ENCODE data around the gene DNM3.

DNM3 gene

DNA sequence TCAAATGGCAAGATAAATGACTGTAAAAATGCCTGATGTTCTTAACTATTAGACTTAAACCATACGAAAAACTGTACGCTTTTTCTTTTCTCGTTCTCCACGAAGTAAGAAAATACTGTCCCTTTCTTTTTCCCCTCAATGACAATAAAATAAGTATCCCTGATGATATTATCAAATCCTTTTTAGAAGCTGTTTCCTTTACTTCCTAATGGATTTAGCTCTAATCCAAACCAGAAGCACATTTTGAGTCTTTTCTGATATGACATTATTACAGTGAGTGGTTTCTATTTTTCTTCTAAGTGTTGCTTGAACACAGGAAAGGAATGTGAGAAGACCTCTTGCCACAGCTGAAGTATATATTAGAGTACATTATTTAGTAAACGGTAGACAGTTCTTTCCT, 32.4 kb downstream of the DNM3 start:
- no peak for DNase-seq

- DNase-seq: no peak
Observed at GRCh38 chr1:171877701-171878100, 36.4 kb downstream of the DNM3 start.

DNA sequence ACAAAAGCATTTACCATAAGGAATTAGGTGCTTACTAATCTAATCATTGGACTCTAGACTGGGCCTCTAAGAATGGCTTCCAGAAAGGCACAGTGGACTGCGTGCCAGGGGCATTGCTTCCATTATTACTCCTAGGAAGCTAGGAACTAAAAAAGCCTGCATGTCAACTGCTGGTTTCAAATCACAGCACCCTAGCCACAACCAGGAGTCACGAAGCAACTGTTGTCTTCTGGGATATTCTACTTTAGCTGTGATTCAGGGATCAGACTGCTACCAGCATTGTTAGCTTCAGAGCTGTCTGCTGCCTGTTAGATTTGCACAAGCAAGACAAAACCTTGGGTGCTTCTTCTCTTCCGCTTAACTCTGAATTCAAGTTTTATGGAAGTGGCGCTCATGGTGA, 38.3 kb downstream of the DNM3 start:
- DNase-seq: no peak

- DNase-seq: no peak
Observed at GRCh38 chr1:171881442-171881841, 40.1 kb downstream of the DNM3 start.

GRCh38 chr1:171883849-171884248, 42.6 kb downstream of the DNM3 start:
- DNase-seq: no peak

DNA sequence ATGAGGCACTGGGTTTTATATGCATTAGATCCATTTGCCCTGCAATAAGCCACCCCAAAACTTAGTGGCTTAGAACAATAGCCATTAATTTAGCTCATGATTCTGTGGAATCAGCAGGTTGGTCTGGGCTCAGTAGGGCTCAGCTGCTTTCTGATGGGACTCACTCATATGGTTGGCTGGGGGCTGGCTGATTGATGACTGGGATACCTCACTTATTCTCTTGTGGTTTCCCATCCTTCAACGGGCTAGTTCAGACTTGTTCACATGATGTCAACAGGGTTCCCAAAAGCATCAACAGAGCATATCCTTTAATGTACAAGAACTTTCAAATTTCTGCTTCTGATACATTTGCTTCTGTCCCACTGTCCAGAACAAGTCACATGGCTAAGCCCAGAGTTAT, 43.2 kb downstream of the DNM3 start:
- DNase-seq: no peak

- DNase-seq: no peak
Observed at GRCh38 chr1:171890131-171890530, 48.8 kb downstream of the DNM3 start.

GRCh38 chr1:171896936-171897703, 55.8 kb downstream of the DNM3 start:
- DNase-seq: no peak

DNA sequence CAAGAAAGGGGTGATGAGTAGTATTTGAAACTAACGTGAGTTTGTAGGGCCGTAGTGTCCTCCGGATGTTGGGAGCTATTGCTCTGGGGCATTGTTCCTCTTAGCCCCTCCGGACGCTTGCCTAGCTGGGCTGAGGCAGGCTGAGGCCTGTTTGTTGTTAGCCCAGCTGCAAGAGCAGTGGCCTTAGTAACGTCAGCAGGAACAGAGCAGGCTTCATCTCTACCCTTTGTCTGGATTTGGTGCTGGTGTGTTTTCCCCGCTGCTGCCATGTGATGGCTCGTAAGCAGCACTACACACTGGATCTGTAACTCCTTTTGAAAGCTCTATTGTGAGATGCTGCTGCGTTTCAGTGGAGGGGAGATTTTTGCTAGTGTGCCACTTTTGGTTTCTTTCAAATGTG, 57.6 kb downstream of the DNM3 start:
- no peak for DNase-seq

DNA sequence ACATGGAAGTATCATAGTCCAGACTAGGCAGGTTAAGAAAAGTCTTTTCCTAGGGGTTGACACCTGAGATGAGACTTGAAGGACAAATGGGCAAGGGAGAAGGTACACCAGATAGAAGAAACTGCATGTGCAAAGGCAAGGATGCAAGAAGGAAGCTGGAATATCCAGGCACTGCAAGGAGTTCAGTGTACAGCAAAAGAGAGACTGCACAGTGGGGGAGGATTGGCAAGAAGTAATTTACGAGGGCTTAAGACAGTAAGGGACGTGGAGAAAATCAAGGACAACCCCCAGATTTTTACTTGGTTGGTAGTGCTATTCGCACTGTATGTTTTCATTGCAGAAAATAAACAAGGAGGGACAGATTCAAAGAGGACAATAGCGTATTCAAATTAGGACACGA, 58.5 kb downstream of the DNM3 start:
- DNase-seq: no peak

GRCh38 chr1:171901245-171901644, 59.9 kb downstream of the DNM3 start:
- DNase-seq: no peak

GRCh38 chr1:171902527-171902926, 61.2 kb downstream of the DNM3 start:
- DNase-seq: no peak

DNA sequence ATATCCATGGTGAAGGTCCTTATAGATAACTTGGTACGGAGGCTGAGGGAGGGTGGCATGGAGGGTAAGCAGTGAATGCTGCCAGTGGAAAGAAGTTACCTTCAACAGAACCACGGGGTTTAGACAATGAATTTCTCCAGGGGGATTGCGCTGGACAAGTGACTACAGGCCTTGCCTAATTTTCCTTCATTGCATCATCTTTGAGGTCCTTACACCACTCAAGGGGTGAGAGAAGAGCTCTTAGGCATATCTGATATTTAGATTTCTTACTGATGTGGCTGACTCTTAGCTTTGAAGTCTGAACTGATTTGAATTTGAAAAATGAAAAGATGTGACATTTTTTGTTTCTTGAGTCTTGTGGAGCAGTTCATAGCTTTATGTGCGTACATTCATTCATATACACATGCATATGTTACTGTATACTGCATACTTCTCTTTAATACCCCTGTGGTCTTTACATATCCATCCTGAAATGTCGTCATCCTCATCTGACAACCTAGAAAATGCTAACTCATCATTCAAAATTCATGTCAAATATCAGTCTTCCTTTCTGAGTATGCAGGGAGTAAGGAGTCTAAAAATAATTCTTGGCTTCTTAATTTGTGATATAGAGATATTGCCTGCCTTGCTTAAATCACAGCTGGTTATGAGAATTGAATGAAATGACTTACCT, 63.6 kb downstream of the DNM3 start:
- no peak for DNase-seq

- no peak for DNase-seq
Observed at GRCh38 chr1:171909711-171910110, 68.4 kb downstream of the DNM3 start.

GRCh38 chr1:171910786-171911185, 69.5 kb downstream of the DNM3 start:
- no peak for DNase-seq

- no peak for DNase-seq
Observed at GRCh38 chr1:171911506-171911905, 70.2 kb downstream of the DNM3 start.

- DNase-seq: no peak
Observed at GRCh38 chr1:171912509-171913175, 71.3 kb downstream of the DNM3 start.

DNA sequence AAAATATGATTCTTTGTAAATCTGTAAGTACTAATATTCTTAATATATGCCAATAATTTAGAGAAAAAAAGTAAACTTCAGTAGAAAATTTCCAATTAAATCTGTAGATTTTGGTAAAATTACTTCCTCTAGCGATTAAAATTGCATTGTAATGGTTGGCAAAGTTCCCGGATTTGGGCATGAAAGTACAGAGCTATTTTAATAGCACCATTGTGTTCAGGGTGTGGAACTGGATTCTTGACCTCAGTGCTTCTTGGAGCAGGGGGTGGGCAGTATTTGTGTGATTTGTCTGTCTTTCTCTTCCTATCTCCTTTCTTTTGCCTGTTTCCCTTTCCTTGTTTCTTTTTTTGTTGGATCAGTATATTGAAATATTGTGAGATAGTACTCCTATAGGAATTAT, 72.1 kb downstream of the DNM3 start:
- no peak for DNase-seq

DNA sequence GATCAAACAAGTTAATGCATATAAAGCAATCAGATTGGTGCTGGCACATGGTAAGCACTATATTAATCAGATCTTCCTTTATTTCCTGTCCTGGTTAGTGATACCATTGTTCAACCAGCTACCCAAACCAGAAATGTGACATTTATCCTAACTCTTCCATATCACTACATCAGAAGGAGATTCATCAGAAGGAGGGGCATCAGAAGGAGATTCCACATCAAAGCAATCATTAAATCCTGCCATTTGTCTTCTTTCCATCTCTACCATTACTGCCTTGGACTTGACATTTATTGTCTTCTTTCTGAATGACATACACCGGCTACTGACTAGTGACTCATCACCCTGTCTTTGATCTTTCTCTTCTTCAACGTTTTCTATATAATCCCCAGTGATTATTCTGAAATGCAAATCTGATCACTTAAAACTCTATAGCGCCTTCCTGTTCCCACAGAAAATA, 75.0 kb downstream of the DNM3 start:
- no peak for DNase-seq

DNA sequence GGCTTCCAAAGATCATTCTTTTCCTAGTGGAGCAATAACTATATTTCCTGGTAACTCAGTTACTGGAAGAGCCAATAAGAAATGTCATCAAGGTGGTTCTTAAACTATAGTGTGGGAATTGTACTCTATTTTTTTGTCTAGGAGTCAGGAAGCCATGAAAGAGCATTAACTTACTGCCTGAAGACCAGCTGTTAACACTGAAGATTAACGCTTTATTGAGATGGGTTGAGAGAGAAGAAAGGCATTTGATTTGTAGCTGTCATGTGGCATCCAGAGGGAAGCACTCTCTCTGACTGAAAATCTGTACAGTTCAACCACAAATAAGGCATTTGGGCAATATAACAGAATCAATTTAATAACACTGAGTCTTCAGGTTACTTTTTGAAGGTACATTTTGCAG, 76.0 kb downstream of the DNM3 start:
- no peak for DNase-seq

GRCh38 chr1:171919891-171920887, 78.9 kb downstream of the DNM3 start:
- DNase-seq: no peak

- DNase-seq: no peak
Observed at GRCh38 chr1:171922999-171923398, 81.7 kb downstream of the DNM3 start.

GRCh38 chr1:171929121-171929520, 87.8 kb downstream of the DNM3 start:
- no peak for DNase-seq

All from CD4-positive, alpha-beta T cell treated with Interleukin-21 for 1 hour (primary cell).